ENCODE results near the gene TTLL3. TPM values are rescaled to one million over a fixed set of nuclear protein-coding genes. Genes with fewer than 3 reads are reported as not detected.

TTLL3 gene
- total and polyA plus RNA-seq, 12 donors, result 10.1 to 214 (median 45.5) TPM

DNA sequence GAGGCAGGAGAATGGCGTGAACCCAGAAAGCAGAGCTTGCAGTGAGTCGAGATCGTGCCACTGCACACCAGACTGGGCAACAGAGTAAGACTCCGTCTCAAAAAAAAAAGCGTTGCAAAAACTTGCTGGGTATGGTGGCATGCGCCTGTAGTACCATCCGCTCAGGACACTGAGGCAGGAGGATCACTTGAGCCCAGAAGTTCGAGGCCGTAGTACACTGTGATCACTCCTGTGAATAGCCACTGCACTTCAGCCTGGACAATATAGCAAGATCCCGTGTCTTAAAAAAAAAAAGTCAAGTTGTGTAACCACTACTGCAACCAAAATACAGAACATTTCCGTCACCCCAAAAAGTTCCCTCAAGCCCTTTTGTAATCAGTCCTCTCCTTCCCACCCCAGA, 15.7 kb upstream of the TTLL3 start:
- TF ChIP-seq CTCF (IDR thresholded peaks at IDR 0.05), result no peak
- no peak for TF ChIP-seq POLR2A (IDR thresholded peaks at IDR 0.05)
- no peaks in the 10 kb centered on the region for H3K27me3 ChIP-seq
- H3K4me1 ChIP-seq (replicated peaks in 1 of 2), result peaks cover 17 to 45% of the 10 kb centered on the region in 2 donors
- intact Hi-C loops (cut with DNase I), result no loop called here
- no peaks in the 10 kb centered on the region for H3K9me3 ChIP-seq (replicated peaks in 1 of 3)
- peak overlapping the region in 1 of 4 donors; percentile 72 for H3K4me3 ChIP-seq
- no peak for DNase-seq
- H3K36me3 ChIP-seq (replicated peaks in 1 of 2), result peaks cover 0 to 29% of the 10 kb centered on the region in 2 donors
- no peak overlapping the region for H3K27ac ChIP-seq
- 93 to 95% (median 94%) methylated on average over 11 of the region's 11 CpGs for WGBS, 4 donors

GRCh38 chr3:9795207-9795606, 14.9 kb upstream of the TTLL3 start:
- H3K27me3 ChIP-seq, result no peaks in the 10 kb centered on the region
- no peak for TF ChIP-seq CTCF (IDR thresholded peaks at IDR 0.05)
- no peak for TF ChIP-seq POLR2A (IDR thresholded peaks at IDR 0.05)
- no peak overlapping the region for H3K27ac ChIP-seq
- no peaks in the 10 kb centered on the region for H3K9me3 ChIP-seq (replicated peaks in 1 of 3)
- no peak for DNase-seq
- no peak overlapping the region for H3K4me3 ChIP-seq
- WGBS, 4 donors, result 73 to 88% (median 81%) methylated on average over 5 of the region's 5 CpGs
- intact Hi-C loops (cut with DNase I), result no loop called here
- H3K36me3 ChIP-seq (replicated peaks in 1 of 2), result peaks cover 0 to 30% of the 10 kb centered on the region in 2 donors
- peaks cover 17 to 45% of the 10 kb centered on the region in 2 donors for H3K4me1 ChIP-seq (replicated peaks in 1 of 2)

DNA sequence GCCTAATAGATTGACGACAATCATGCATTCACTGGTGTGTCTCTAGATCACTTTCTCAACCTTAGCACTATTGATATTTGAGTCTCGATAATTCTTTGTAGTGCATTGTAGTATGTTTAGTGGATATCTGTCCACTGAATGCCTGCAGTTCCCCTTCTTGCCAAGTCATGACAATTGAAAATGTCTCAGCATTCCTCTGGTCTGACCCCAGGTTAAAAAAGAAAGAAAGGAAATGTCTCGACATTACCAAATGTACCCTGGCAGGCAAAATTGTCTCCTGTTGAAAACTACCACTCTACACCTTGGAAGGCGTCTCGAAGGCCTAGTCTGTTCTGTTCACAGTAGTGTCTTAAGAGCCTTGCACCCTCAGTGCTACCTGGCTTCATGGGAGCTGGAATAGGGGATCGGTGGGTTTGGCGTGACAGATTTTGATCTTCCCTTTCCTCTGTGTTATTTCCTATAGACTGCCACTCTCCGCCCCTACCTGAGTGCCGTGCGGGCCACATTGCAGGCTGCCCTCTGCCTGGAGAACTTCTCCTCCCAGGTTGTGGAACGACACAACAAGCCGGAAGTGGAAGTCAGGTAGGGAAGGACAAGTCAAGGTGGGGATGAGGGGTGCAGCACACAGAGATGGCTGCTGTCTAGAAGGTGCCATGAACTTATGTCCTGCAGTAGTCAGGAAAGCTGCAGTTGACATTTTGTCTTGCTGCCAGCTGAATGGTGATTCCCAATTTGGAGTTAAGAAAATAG, 12.7 kb upstream of the TTLL3 start:
- H3K4me1 ChIP-seq (replicated peaks in 1 of 2), result peaks cover 9 to 28% of the 10 kb centered on the region in 2 donors
- intact Hi-C loops (cut with DNase I), result no loop called here
- no peaks in the 10 kb centered on the region for H3K9me3 ChIP-seq (replicated peaks in 1 of 3)
- H3K36me3 ChIP-seq (replicated peaks in 1 of 2), result peaks cover 0 to 50% of the 10 kb centered on the region in 2 donors
- H3K27me3 ChIP-seq, result no peaks in the 10 kb centered on the region
- no peak for DNase-seq
- no peak overlapping the region for H3K4me3 ChIP-seq
- TF ChIP-seq POLR2A (IDR thresholded peaks at IDR 0.05) (no peak), CTCF (IDR thresholded peaks at IDR 0.05) (no peak)
- WGBS, 4 donors, result 85 to 91% (median 90%) methylated on average over 10 to 12 of the region's 12 CpGs
- no peak overlapping the region for H3K27ac ChIP-seq

DNA sequence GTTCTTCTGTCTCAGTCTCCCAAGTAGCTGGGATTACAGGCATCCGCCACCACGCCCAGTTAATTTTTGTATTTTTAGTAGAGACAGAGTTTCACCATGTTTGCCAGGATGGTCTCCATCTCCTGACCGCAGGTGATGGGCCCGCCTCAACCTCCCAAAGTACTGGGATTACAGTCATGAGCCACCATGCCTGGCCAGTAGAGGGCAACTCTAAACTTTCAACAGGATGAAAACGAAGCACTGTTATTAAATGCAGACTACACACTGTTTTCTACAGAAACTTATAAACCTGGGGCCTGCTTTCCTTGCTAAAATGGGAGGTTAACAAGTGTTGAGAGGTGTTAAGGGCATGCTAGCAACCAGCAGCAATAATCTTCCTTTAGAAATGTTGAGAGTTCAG, 9.5 kb upstream of the TTLL3 start:
- Histone ChIP-seq H3K36me3 (replicated peaks in 1 of 2) (peaks cover 0 to 81% of the 10 kb centered on the region in 2 donors), H3K4me3 (no peak overlapping the region), H3K9me3 (replicated peaks in 1 of 3) (no peaks in the 10 kb centered on the region), H3K4me1 (replicated peaks in 1 of 2) (peaks cover 0 to 7% of the 10 kb centered on the region in 2 donors), H3K27ac (no peak overlapping the region), H3K27me3 (no peaks in the 10 kb centered on the region)
- intact Hi-C loops (cut with DNase I), result loop anchor here in 1 of 2 donors (10.0 kb wide), 1 partner anchor 46 kb away; no protein-coding TSS in a partner anchor
- TF ChIP-seq CTCF (IDR thresholded peaks at IDR 0.05) (peak in 3 of 6 experiments; percentile 2 to 22 (median 13)), POLR2A (IDR thresholded peaks at IDR 0.05) (no peak)
- no peak for DNase-seq
- 79 to 88% (median 84%) methylated on average over 5 of the region's 5 CpGs for WGBS, 4 donors
